HUES48 (cell line): ENCODE measurements around the gene ATF7IP2.

Source experiments
- H3K27ac ChIP-seq: one replicate; pipeline ENCODE4 v1.7.0; 2013; ENCODE audit warnings: low read depth, low read length, inconsistent platforms
- H3K27me3 ChIP-seq: 2 replicates; pipeline ENCODE4 v1.6.1; 2013; ENCODE audit warnings: mild to moderate bottlenecking, low read length; ENCODE audit not compliant: control insufficient read depth, insufficient read depth
- H3K36me3 ChIP-seq: 2 replicates; pipeline ENCODE4 v1.6.1; 2013; ENCODE audit warnings: low read length; ENCODE audit not compliant: control insufficient read depth, insufficient read depth
- H3K4me1 ChIP-seq: 2 replicates; pipeline ENCODE4 v1.6.1; 2013; ENCODE audit warnings: mild to moderate bottlenecking, low read length; ENCODE audit not compliant: control insufficient read depth, insufficient read depth
- H3K4me3 ChIP-seq: 2 replicates; pipeline ENCODE4 v1.5.1; 2013; ENCODE audit warnings: mild to moderate bottlenecking, low read depth, low read length
- H3K9ac ChIP-seq: 2 replicates; pipeline ENCODE4 v1.6.1; 2013; ENCODE audit warnings: mild to moderate bottlenecking, low read depth, low read length, moderate library complexity
- H3K9me3 ChIP-seq: 2 replicates; pipeline ENCODE4 v1.6.1; 2013; ENCODE audit warnings: low read length; ENCODE audit not compliant: control insufficient read depth, insufficient read depth

The ATF7IP2 gene

DNA sequence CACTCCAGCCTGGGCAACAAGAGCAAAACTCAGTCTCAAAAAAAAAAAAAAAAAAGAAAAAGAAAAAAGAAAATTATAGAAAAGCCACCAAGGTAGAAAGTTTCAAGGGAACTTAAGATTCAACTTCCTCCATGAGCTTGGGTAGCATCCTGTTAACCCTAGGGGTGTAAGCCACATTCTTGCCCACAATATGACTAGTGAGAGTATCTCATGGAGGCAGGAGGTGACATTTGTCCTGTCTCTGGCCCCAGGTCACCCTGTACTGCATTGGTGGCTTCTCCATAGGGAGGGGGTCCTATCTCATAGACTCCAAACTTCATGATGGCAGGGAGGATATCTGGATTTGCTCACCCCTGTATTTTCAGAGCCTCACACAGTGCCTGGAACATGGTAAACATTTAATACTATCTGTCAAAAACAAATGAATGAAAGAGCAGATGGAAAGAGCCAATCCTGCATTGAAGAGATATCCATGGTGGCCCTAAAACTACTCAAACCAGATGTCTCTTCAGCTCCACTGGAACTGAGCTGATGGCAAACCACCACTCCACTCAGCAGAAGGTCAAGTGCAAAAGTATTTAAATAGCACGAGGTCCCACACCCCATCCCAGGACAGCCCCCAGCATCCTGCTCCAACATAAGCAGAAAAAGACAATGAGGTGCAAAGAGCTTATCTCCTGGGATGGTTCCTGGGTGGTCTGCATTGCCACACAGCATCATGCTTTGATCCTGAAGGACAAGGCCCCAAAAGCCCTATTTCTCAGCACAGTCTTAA is 144.2 kb downstream of the ATF7IP2 start:
- Histone ChIP-seq H3K36me3 (no peaks in the 10 kb centered on the region), H3K27me3 (no peaks in the 10 kb centered on the region), H3K27ac (no peak overlapping the region), H3K9me3 (no peaks in the 10 kb centered on the region), H3K9ac (no peak overlapping the region), H3K4me3 (no peak overlapping the region), H3K4me1 (no peaks in the 10 kb centered on the region)

DNA sequence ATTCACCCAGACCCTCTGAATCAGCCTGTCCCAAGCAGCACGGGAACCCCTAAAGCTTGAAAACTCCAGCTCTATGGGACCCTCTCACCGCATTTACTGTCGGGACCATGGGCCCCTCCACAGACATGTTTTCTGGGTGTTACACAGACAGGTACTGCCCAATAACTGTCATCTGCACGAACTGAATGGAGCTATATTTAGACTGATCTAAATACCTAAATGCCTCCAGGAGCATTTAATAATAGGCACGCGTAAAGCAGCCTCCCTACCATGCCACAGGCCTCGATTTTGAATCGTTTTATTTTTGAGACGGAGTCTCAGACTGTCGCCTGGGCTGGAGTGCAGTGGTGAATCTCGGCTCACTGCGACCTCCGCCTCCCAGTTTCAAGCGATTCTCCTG is 144.8 kb downstream of the ATF7IP2 start:
- Histone ChIP-seq H3K36me3 (no peaks in the 10 kb centered on the region), H3K4me3 (no peak overlapping the region), H3K27me3 (no peaks in the 10 kb centered on the region), H3K27ac (no peak overlapping the region), H3K9ac (no peak overlapping the region), H3K9me3 (no peaks in the 10 kb centered on the region), H3K4me1 (no peaks in the 10 kb centered on the region)

DNA sequence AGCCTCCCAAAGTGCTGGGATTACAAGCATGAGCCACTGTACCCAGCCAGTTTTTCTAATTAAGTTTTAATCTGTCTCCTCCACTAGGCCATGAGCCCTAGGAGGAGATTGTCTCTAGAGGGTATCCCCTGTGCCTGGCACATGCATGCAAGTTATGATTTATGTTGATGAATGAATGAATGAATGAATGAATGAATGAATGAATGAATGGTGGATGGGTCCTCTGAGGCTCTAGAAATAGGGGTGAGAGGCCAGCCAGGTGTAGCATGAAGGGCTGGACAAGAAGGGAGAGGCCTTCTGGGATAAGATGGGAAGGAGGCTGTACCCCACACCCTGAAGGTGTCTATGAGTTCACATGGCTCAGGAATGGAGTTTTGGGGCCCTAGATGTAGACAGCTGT is 145.7 kb downstream of the ATF7IP2 start:
- Histone ChIP-seq H3K9me3 (no peaks in the 10 kb centered on the region), H3K36me3 (no peaks in the 10 kb centered on the region), H3K27me3 (no peaks in the 10 kb centered on the region), H3K4me1 (no peaks in the 10 kb centered on the region), H3K9ac (no peak overlapping the region), H3K27ac (no peak overlapping the region), H3K4me3 (no peak overlapping the region)
